Heart left ventricle (tissue), 13 donors: ENCODE results near the gene GRK5.

Experiments used
- POLR2A ChIP-seq, 2 donors: fragments of 450-650 bp; IDR thresholded peaks; one replicate each; pipeline ENCODE4 v1.6.1; 2017; ENCODE audit warnings: antibody characterized with exemption in 2 of 2, mild to moderate bottlenecking in 2 of 2, moderate library complexity in 2 of 2
- TF ChIP-seq, protein P1 (sequence below), 12 donors: fragments of 200-600 bp; sonication (generic) in 4 of 12; IDR thresholded peaks; one replicate each; pipeline versions ENCODE4 v1.5.0 to v1.8.0; 2018 to 2022; ENCODE audit warnings: antibody characterized with exemption in 12 of 12, mild to moderate bottlenecking in 5 of 12
- donor health status: ischemic (EF 13 %, LVEDD 7.1; RV severe dilation, severe dysfunction).
- donor health status: DM: no; HTN: yes; CAD: no.
- donor health status: DM: no; HTN: no; CAD: no.
- donor health status: ischemic (EF 25% LVEDD 6.9; RV normal size, moderate dysfunction).
- donor health status: ischemic (EF 25% LVEDD 5.7; RV mildly dilated, moderate dysfunction).
- donor health status: ischemic (EF 35%, LVEDD 5.7; RV mildly dilated, moderate dysfunction).
- donor health status: nonischemic (EF 11% LVEDD 7.7; RV severe dilation, severe dysfunction).
- donor health status: DM: yes; HTN: yes; CAD: no.
- donor health status: PGD.
- donor health status: ischemic (EF 29% LVEDD 5.4; RV normal size, mild dysfunction).
- donor health status: nonischemic (EF 23%, LVEDD 6.1; RV moderate dilation, normal function).

DNA sequence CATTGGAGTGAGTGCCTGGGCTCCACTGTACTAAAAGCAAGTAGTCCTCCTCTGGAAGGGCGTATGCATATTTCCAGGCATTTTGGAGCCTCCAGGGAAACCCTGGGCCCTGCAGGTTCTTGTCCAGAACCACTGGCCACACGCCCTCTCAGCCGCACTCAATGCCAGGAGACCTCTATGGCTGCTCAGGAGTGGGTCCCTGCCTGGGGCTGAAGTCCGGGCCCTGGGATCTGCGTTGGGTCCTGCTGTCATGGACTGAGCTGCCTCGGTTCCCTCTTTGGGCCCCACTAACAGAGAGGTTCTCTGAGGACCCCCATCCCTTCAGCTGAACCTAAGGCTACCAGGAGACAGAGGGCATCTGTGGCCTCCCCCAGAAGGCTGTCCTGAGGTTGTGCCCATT lies 58.3 kb downstream of the GRK5 start:
- TF ChIP-seq, protein P1, sequence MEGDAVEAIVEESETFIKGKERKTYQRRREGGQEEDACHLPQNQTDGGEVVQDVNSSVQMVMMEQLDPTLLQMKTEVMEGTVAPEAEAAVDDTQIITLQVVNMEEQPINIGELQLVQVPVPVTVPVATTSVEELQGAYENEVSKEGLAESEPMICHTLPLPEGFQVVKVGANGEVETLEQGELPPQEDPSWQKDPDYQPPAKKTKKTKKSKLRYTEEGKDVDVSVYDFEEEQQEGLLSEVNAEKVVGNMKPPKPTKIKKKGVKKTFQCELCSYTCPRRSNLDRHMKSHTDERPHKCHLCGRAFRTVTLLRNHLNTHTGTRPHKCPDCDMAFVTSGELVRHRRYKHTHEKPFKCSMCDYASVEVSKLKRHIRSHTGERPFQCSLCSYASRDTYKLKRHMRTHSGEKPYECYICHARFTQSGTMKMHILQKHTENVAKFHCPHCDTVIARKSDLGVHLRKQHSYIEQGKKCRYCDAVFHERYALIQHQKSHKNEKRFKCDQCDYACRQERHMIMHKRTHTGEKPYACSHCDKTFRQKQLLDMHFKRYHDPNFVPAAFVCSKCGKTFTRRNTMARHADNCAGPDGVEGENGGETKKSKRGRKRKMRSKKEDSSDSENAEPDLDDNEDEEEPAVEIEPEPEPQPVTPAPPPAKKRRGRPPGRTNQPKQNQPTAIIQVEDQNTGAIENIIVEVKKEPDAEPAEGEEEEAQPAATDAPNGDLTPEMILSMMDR (IDR thresholded peaks at IDR 0.05), result no peak
- no peak for TF ChIP-seq POLR2A (IDR thresholded peaks at IDR 0.05)
